ENCODE results near the gene DHX36.

DHX36 gene

DNA sequence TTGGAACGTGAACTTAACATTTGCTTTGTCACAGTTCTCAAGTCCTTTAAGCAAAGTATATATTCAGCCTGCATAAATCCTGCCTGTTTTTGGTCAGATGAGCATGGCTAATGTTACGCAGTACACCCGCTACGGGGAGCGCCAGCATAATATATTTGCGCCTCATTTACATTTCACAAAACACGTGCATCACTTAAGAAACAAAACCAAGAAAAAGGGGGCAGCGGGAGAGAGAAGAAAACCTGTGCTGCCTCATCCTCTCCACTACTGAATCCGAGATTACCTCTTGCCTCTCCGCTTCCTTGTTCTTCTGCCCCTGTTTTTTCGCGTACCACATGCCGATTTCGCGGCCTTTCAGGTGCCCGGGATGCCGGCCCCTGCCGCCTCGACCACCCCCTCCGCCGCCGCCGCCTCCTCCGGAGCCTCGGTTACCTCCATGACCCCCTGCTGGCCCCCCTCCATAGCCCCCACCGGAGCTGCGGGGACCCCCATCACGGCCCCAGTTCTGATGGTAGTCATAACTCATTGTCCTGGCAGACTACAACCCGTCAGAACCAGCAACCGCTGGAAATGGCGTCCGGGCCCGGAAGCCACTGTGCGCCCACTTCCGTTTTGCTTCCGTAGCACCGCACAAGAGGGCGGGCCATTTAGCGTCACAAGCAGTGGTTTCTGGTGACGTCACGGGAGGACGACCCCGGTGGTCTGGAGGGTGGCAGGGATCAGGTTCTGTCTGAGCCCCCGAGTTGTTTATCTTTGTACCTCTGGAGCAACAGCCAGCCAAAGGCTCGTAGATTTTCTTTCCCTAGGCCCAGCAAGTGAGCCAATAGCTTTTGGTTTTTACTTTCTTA lies at the start of gene DHX36:
Gene DHX36 (minus strand): TSS at position 597 of the 848 bp plus-strand sequence. CDS start 71 bp downstream, at position 526.
- peak within 1 kb of the TSS; percentile 97 for H3K9ac ChIP-seq (ENCODE audit: low read depth, low read length)
- H3K4me1 ChIP-seq (ENCODE audit: insufficient read depth, low read length): peaks cover 27% of the 10 kb centered on the region; the same call in 1 of the 2 replicates
- peak within 1 kb of the TSS; percentile 93 for H3K4me3 ChIP-seq (ENCODE audit: low read length)

DNA sequence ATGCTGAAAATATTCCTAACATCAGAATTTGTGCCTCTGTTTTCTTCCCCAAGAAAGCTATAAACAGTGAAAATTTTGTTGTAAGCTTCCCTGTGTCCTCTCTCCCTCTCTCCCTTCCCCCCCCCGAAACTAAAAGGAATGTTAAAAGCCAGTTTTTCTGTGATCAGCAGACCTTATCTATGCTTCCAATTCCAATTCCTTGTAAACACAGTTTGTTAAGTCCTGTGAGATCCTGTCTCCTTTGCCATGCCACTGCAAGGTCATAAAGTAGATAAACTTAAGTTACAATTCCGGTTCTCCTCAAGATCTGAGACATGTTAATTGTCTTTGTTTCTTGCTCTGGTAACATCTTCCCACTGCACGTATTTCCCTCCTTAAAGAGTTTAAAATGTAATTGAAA lies 42.9 kb upstream of the DHX36 start:
- Histone ChIP-seq H3K27ac (ENCODE audit: low read length) (no peak overlapping the region), H3K27me3 (ENCODE audit: insufficient read depth, low read length) (no peaks in the 10 kb centered on the region), H3K4me1 (ENCODE audit: insufficient read depth, low read length) (no peaks in the 10 kb centered on the region), H3K9ac (ENCODE audit: low read depth, low read length) (no peak overlapping the region), H3K9me3 (ENCODE audit: insufficient read depth, low read depth, low read length) (peaks cover 10% of the 10 kb centered on the region), H3K4me3 (ENCODE audit: low read length) (no peak overlapping the region), H3K36me3 (ENCODE audit: insufficient read depth, low read depth, low read length) (no peaks in the 10 kb centered on the region)

More for the DNA sequence above, at the start of gene DHX36:
- no peaks in the 10 kb centered on the region for H3K27me3 ChIP-seq (ENCODE audit: insufficient read depth, low read length)
- peak within 1 kb of the TSS; percentile 78 for H3K27ac ChIP-seq (ENCODE audit: low read length)
- H3K9me3 ChIP-seq (ENCODE audit: insufficient read depth, low read depth, low read length): no peaks in the 10 kb centered on the region
- peaks cover 6% of the 10 kb centered on the region; the same call in 1 of the 2 replicates for H3K36me3 ChIP-seq (ENCODE audit: insufficient read depth, low read depth, low read length)

- Histone ChIP-seq H3K27me3 (ENCODE audit: insufficient read depth, low read length) (no peaks in the 10 kb centered on the region), H3K9ac (ENCODE audit: low read depth, low read length) (no peak overlapping the region), H3K27ac (ENCODE audit: low read length) (no peak overlapping the region), H3K36me3 (ENCODE audit: insufficient read depth, low read depth, low read length) (no peaks in the 10 kb centered on the region), H3K4me3 (ENCODE audit: low read length) (no peak overlapping the region), H3K9me3 (ENCODE audit: insufficient read depth, low read depth, low read length) (peaks cover 10% of the 10 kb centered on the region), H3K4me1 (ENCODE audit: insufficient read depth, low read length) (no peaks in the 10 kb centered on the region)
Measured at GRCh38 chr3:154364849-154365248, 40.6 kb upstream of the DHX36 start.

DNA sequence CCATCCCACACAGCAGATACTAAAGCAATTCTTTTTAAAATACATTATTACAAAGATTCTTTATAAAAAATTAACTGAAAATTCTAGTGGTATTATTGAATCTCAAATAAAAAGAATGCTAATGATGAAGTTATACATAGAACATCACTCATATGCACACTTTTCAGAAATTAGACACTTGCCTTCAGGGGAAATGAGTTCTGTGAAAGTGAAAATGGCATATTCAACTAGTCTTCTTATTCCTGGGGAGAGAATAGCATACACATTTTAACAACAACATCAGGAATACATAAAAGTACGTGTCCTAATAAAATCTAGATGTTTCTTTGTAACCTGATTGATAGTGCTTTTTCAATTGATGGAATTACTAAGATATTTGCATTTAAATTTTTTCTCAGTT lies 36.8 kb upstream of the DHX36 start:
- H3K36me3 ChIP-seq (ENCODE audit: insufficient read depth, low read depth, low read length): no peaks in the 10 kb centered on the region
- H3K27me3 ChIP-seq (ENCODE audit: insufficient read depth, low read length): no peaks in the 10 kb centered on the region
- no peaks in the 10 kb centered on the region for H3K4me1 ChIP-seq (ENCODE audit: insufficient read depth, low read length)

GRCh38 chr3:154356009-154356408 lies 31.7 kb upstream of the DHX36 start:
- Histone ChIP-seq H3K4me1 (ENCODE audit: insufficient read depth, low read length) (no peaks in the 10 kb centered on the region), H3K27ac (ENCODE audit: low read length) (no peak overlapping the region), H3K9ac (ENCODE audit: low read depth, low read length) (no peak overlapping the region), H3K27me3 (ENCODE audit: insufficient read depth, low read length) (no peaks in the 10 kb centered on the region), H3K9me3 (ENCODE audit: insufficient read depth, low read depth, low read length) (no peaks in the 10 kb centered on the region), H3K36me3 (ENCODE audit: insufficient read depth, low read depth, low read length) (no peaks in the 10 kb centered on the region), H3K4me3 (ENCODE audit: low read length) (no peak overlapping the region)

More for the DNA sequence above, 36.8 kb upstream of the DHX36 start:
- Histone ChIP-seq H3K9me3 (ENCODE audit: insufficient read depth, low read depth, low read length) (peaks cover 10% of the 10 kb centered on the region), H3K27ac (ENCODE audit: low read length) (no peak overlapping the region), H3K9ac (ENCODE audit: low read depth, low read length) (no peak overlapping the region), H3K4me3 (ENCODE audit: low read length) (no peak overlapping the region)

DNA sequence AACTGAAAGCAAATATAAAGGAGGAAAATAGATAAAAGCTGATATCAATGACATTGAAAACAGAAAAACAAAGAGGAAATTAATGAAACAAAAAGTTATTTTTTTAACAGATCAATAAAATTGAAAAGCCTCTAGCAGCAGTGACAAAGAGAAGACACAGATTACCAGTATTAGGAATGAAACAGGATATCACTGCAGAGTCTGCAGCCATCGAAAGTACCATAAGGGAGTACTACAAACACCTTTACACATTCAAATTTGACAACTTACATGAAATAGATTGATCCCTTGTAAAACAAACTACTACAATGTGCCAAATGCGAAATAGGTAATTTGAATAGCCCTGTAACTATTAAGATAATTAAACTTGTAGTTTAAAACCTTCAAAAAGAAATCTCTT lies 24.9 kb upstream of the DHX36 start:
- no peak overlapping the region for H3K9ac ChIP-seq (ENCODE audit: low read depth, low read length)
- H3K4me3 ChIP-seq (ENCODE audit: low read length): no peak overlapping the region
- H3K27me3 ChIP-seq (ENCODE audit: insufficient read depth, low read length): no peaks in the 10 kb centered on the region
- no peaks in the 10 kb centered on the region for H3K9me3 ChIP-seq (ENCODE audit: insufficient read depth, low read depth, low read length)
- H3K4me1 ChIP-seq (ENCODE audit: insufficient read depth, low read length): peaks cover 4% of the 10 kb centered on the region; the same call in 1 of the 2 replicates
- no peak overlapping the region for H3K27ac ChIP-seq (ENCODE audit: low read length)
- no peaks in the 10 kb centered on the region for H3K36me3 ChIP-seq (ENCODE audit: insufficient read depth, low read depth, low read length)

DNA sequence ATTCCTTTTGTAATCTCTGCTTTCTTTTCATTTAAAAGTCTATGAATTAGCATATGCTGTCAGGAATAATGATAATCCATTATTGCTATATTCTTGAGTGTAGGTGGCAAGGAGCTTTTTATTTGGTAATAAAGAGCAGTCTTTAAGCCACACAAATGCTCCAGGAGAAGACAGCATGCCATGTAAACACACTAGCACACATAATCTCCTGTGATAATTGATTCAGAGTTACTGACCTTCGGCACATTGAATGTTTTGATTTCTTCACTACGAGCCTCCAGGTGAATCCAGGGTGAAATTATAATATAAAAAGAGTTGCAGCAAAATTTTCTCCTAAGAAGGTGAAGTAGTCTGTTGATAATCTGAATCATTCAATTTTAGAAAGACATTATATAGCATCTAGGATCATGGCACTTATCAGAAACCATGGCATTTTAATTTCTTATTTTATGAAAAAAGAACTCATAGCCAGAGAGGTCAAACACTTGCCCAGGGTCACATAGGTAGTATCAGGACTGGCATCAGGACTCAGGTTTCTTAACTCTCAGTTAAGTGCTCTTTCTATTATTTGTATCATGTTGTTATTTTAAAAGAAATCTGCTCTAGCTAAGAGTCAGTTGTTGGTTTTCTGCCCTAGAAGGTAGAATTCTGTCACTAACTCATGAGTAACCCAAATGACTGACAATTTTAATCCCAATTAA lies 21.3 kb upstream of the DHX36 start:
- Histone ChIP-seq H3K36me3 (ENCODE audit: insufficient read depth, low read depth, low read length) (no peaks in the 10 kb centered on the region), H3K9ac (ENCODE audit: low read depth, low read length) (no peak overlapping the region), H3K27ac (ENCODE audit: low read length) (no peak overlapping the region), H3K27me3 (ENCODE audit: insufficient read depth, low read length) (no peaks in the 10 kb centered on the region), H3K9me3 (ENCODE audit: insufficient read depth, low read depth, low read length) (no peaks in the 10 kb centered on the region), H3K4me1 (ENCODE audit: insufficient read depth, low read length) (peaks cover 4% of the 10 kb centered on the region; the same call in 1 of the 2 replicates), H3K4me3 (ENCODE audit: low read length) (no peak overlapping the region)

GRCh38 chr3:154338570-154338969 lies 14.3 kb upstream of the DHX36 start:
- Histone ChIP-seq H3K36me3 (ENCODE audit: insufficient read depth, low read depth, low read length) (no peaks in the 10 kb centered on the region), H3K27me3 (ENCODE audit: insufficient read depth, low read length) (no peaks in the 10 kb centered on the region), H3K9ac (ENCODE audit: low read depth, low read length) (no peak overlapping the region), H3K27ac (ENCODE audit: low read length) (no peak overlapping the region), H3K4me3 (ENCODE audit: low read length) (no peak overlapping the region), H3K9me3 (ENCODE audit: insufficient read depth, low read depth, low read length) (no peaks in the 10 kb centered on the region), H3K4me1 (ENCODE audit: insufficient read depth, low read length) (no peaks in the 10 kb centered on the region)

DNA sequence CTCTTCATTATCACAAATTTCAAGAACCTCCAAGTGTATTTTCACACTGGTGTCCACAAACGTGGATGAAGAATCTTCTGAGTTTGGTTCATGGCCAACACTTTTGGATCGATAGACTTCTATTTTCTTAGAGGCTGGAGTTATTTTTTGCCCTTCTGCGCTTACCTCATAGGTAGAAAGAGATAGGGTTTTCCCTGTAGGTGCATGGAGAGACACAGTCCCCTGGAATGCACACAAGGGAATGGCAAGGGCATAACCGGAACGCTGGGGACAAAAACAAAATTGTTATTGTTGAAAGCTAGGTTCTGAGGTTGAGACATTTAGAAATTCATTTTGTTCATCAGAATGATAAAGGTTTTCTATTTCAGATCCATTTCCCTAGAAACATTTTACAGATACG lies 13.7 kb upstream of the DHX36 start:
- H3K9ac ChIP-seq (ENCODE audit: low read depth, low read length): no peak overlapping the region
- H3K9me3 ChIP-seq (ENCODE audit: insufficient read depth, low read depth, low read length): no peaks in the 10 kb centered on the region
- no peak overlapping the region for H3K27ac ChIP-seq (ENCODE audit: low read length)
- no peaks in the 10 kb centered on the region for H3K27me3 ChIP-seq (ENCODE audit: insufficient read depth, low read length)
- H3K4me1 ChIP-seq (ENCODE audit: insufficient read depth, low read length): no peaks in the 10 kb centered on the region
- H3K36me3 ChIP-seq (ENCODE audit: insufficient read depth, low read depth, low read length): no peaks in the 10 kb centered on the region
- H3K4me3 ChIP-seq (ENCODE audit: low read length): no peak overlapping the region

- Histone ChIP-seq H3K36me3 (ENCODE audit: insufficient read depth, low read depth, low read length) (no peaks in the 10 kb centered on the region), H3K9ac (ENCODE audit: low read depth, low read length) (no peak overlapping the region), H3K4me1 (ENCODE audit: insufficient read depth, low read length) (no peaks in the 10 kb centered on the region), H3K27ac (ENCODE audit: low read length) (no peak overlapping the region), H3K9me3 (ENCODE audit: insufficient read depth, low read depth, low read length) (no peaks in the 10 kb centered on the region), H3K27me3 (ENCODE audit: insufficient read depth, low read length) (no peaks in the 10 kb centered on the region), H3K4me3 (ENCODE audit: low read length) (no peak overlapping the region)
Measured at GRCh38 chr3:154334973-154335420, 10.7 kb upstream of the DHX36 start.

DNA sequence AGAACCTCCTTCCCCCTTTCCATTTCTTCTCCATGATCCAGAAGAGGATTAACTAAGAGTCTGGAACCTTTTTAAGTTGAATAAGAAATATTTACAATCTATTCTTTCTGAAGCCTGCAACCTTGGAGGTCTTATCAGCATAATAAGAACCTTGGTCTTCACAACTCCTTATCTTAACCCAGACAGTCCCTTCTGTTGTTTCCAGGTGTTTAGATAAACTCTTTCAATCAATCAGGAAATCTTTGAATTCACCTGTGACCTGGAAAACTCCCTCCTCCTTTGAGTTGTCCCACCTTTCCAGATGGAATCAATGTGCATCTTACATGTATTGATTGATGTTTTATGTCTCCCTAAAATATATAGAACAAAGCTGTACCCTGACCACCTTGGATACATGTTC lies 3.6 kb upstream of the DHX36 start:
- no peak overlapping the region for H3K4me3 ChIP-seq (ENCODE audit: low read length)
- H3K27ac ChIP-seq (ENCODE audit: low read length): no peak overlapping the region
- 0 out of 2 replicates have a peak, but pooled peaks cover 2% of the 10 kb centered on the region for H3K4me1 ChIP-seq (ENCODE audit: insufficient read depth, low read length)
- H3K9ac ChIP-seq (ENCODE audit: low read depth, low read length): no peak overlapping the region
- H3K36me3 ChIP-seq (ENCODE audit: insufficient read depth, low read depth, low read length): no peaks in the 10 kb centered on the region
- H3K27me3 ChIP-seq (ENCODE audit: insufficient read depth, low read length): no peaks in the 10 kb centered on the region
- no peaks in the 10 kb centered on the region for H3K9me3 ChIP-seq (ENCODE audit: insufficient read depth, low read depth, low read length)
